OCI-LY7 (cell line): Measurements from ENCODE around the gene FDX2. TPM values are rescaled to one million over a fixed set of nuclear protein-coding genes. Genes with fewer than 3 reads are reported as not detected.

Experiments used
- BruUV-seq: library from RNA; stranded (reverse); fragments of 400-500 nt; replicated peaks from 2 replicates; lab custom pipeline; 2021; lab: Mats Ljungman, UMichigan
- CTCF ChIA-PET: fragments of 300-600 bp; sonication (Branson Sonifier 250); formaldehyde crosslinking; loops from one replicate; lab custom pipeline; 2022; ENCODE audit warnings: antibody characterized with exemption; ENCODE audit not compliant: unreplicated experiment; lab: Charles Lee
- POLR2A ChIA-PET: fragments of 300-600 bp; sonication (Branson Sonifier 250); formaldehyde crosslinking; loops from one replicate; lab custom pipeline; 2022; ENCODE audit warnings: antibody characterized with exemption; lab: Charles Lee
- DNase-seq: peaks from one replicate; pipeline ENCODE4 v3.0.0-alpha.2; 2015; ENCODE audit warnings: low spot score
- H2AFZ ChIP-seq: fragments of 200-600 bp; sonication (generic), shearing (Covaris generic); 2 replicates; pipeline ENCODE4 v1.6.1; 2014; ENCODE audit warnings: mild to moderate bottlenecking, antibody characterized with exemption, low read length, moderate library complexity
- H3K27ac ChIP-seq: fragments of 200-600 bp; sonication (generic); 2 replicates; pipeline ENCODE4 v1.5.1; 2014; ENCODE audit warnings: mixed run types, low read depth, mild to moderate bottlenecking, moderate library complexity, low read length, inconsistent platforms; ENCODE audit not compliant: poor library complexity, severe bottlenecking
- H3K36me3 ChIP-seq: fragments of 200-600 bp; sonication (generic); 2 replicates; pipeline ENCODE4 v1.6.1; 2014; ENCODE audit warnings: mild to moderate bottlenecking, antibody characterized with exemption, low read length, moderate library complexity, mixed read lengths; ENCODE audit not compliant: insufficient read depth
- H3K4me1 ChIP-seq: fragments of 200-600 bp; sonication (generic); 2 replicates; pipeline ENCODE4 v1.5.1; 2014; ENCODE audit warnings: mild to moderate bottlenecking, low read length; ENCODE audit not compliant: insufficient read depth, poor library complexity, severe bottlenecking
- H3K4me2 ChIP-seq: fragments of 200-600 bp; sonication (generic); 2 replicates; pipeline ENCODE4 v1.6.1; 2014; ENCODE audit warnings: mild to moderate bottlenecking, low read length
- H3K4me3 ChIP-seq: fragments of 200-600 bp; sonication (generic); 2 replicates; pipeline ENCODE4 v1.5.1; 2014; ENCODE audit warnings: mild to moderate bottlenecking, low read depth, low read length; ENCODE audit not compliant: poor library complexity, severe bottlenecking
- H3K79me2 ChIP-seq: fragments of 200-600 bp; sonication (generic); 2 replicates; pipeline ENCODE4 v1.6.1; 2016; ENCODE audit warnings: low read depth, mild to moderate bottlenecking, low read length, moderate library complexity, mixed read lengths; ENCODE audit not compliant: insufficient read depth
- H3K9me2 ChIP-seq: fragments of 200-600 bp; sonication (generic); 2 replicates; pipeline ENCODE4 v1.6.1; 2016; ENCODE audit warnings: mild to moderate bottlenecking, low read length, mixed read lengths; ENCODE audit not compliant: insufficient read depth
- H3K9me3 ChIP-seq: fragments of 200-600 bp; sonication (generic); 2 replicates; pipeline ENCODE4 v1.6.1; 2014; ENCODE audit warnings: mild to moderate bottlenecking, mixed run types, low read length, mixed read lengths
- H4K20me1 ChIP-seq: fragments of 200-600 bp; sonication (generic); 2 replicates; pipeline ENCODE4 v1.6.1; 2014; ENCODE audit warnings: mild to moderate bottlenecking, antibody characterized with exemption, low read length, moderate library complexity, mixed read lengths; ENCODE audit not compliant: insufficient read depth
- CTCF ChIP-seq: fragments of 200-600 bp; sonication (generic); conservative IDR thresholded peaks from 2 replicates; pipeline ENCODE4 v1.5.1; 2014; ENCODE audit warnings: mild to moderate bottlenecking, antibody characterized with exemption, low read length, moderate library complexity, mixed read lengths
- EZH2phosphoT487 ChIP-seq: fragments of 200-600 bp; sonication (generic); IDR thresholded peaks from 2 replicates; pipeline ENCODE4 v1.6.1; 2018; ENCODE audit warnings: low read depth, borderline replicate concordance, mild to moderate bottlenecking, mixed run types, antibody characterized with exemption, low read length, moderate library complexity, mixed read lengths
- intact Hi-C: fragments of 100-400 bp; cut with micrococcal nuclease; formaldehyde crosslinking; loops from one replicate; pipeline ENCODE4 v1.10.0; 2022; ENCODE audit not compliant: unreplicated experiment
- total RNA-seq, 2 experiments: library from RNA; depleted of rRNA in 1 of 2; stranded (reverse); fragments of >200 nt in 1 of 2; shearing (Covaris generic) in 1 of 2; gene quantifications; 2 replicates each; pipeline ENCODE4 v1.2.3, GENCODE V29; 2014 to 2022

Gene FDX2
- total RNA-seq, 2 experiments from 2014 or later = 17.1 to 17.2 TPM

- intact Hi-C loops = no loop called here
- Histone ChIP-seq H2AFZ (no peak overlapping the region), H3K9me2 (no peaks in the 10 kb centered on the region), H4K20me1 (no peaks in the 10 kb centered on the region), H3K27ac (no peak overlapping the region), H3K4me3 (no peak overlapping the region), H3K4me2 (no peak overlapping the region), H3K36me3 (peaks cover 97% of the 10 kb centered on the region), H3K9me3 (no peaks in the 10 kb centered on the region), H3K4me1 (no peaks in the 10 kb centered on the region), H3K79me2 (no peaks in the 10 kb centered on the region)
- no TSS peak for BruUV-seq
- CTCF ChIA-PET = no interaction called here
- POLR2A ChIA-PET = interaction anchor here (0.6 kb wide), 1 partner anchor 352 kb away, joined by 3 read pairs; no protein-coding TSS in a partner anchor
- TF ChIP-seq EZH2phosphoT487 = no peak
- TF ChIP-seq CTCF = no peak
- no peak for DNase-seq
Observed at GRCh38 chr19:10321874-10322835, 6.3 kb upstream of the FDX2 start.

GRCh38 chr19:10321417-10321797 lies 5.6 kb upstream of the FDX2 start:
- no TSS peak for BruUV-seq
- Histone ChIP-seq H4K20me1 (no peaks in the 10 kb centered on the region), H3K27ac (no peak overlapping the region), H3K36me3 (peaks cover 97% of the 10 kb centered on the region), H3K4me2 (no peak overlapping the region), H3K9me3 (no peaks in the 10 kb centered on the region), H3K4me3 (no peak overlapping the region), H3K4me1 (no peaks in the 10 kb centered on the region), H2AFZ (no peak overlapping the region), H3K79me2 (no peaks in the 10 kb centered on the region), H3K9me2 (no peaks in the 10 kb centered on the region)
- no peak for DNase-seq
- ChIA-PET POLR2A (interaction anchor here (0.6 kb wide), 1 partner anchor 353 kb away, joined by 3 read pairs; no protein-coding TSS in a partner anchor), CTCF (no interaction called here)
- TF ChIP-seq CTCF (no peak), EZH2phosphoT487 (no peak)
- intact Hi-C loops = no loop called here
